ENCODE results near the gene CAMTA2. TPM values are rescaled to one million over a fixed set of nuclear protein-coding genes. Genes with fewer than 3 reads are reported as not detected.

The CAMTA2 gene
- total RNA-seq, 1 donor, result 19.2 TPM

- peaks cover 54% of the 10 kb centered on the region for H3K36me3 ChIP-seq (ENCODE audit: insufficient read depth, low read length)
- peaks cover 9% of the 10 kb centered on the region for H4K20me1 ChIP-seq (ENCODE audit: insufficient read depth, low read length)
- no peak overlapping the region for H3K27ac ChIP-seq (ENCODE audit: low read depth, low read length)
- H3K79me2 ChIP-seq (ENCODE audit: insufficient read depth, low read length), result no peaks in the 10 kb centered on the region
- no peaks in the 10 kb centered on the region for H3K27me3 ChIP-seq (ENCODE audit: insufficient read depth, low read length)
- no peak overlapping the region for H3K4me3 ChIP-seq (ENCODE audit: insufficient read depth, low read length)
- H3K4me1 ChIP-seq (ENCODE audit: insufficient read depth, low read length), result peaks cover 8% of the 10 kb centered on the region
- no peak overlapping the region for H3K4me2 ChIP-seq (ENCODE audit: insufficient read depth, low read length)
- TF ChIP-seq CTCF (IDR thresholded peaks at IDR 0.05; ENCODE audit: extremely low read depth, low read depth, low read length), result no peak
- peak; percentile 27 for DNase-seq (ENCODE audit: insufficient read length, low spot score, missing footprints)
- no peak overlapping the region for H2AFZ ChIP-seq (ENCODE audit: low read length)
- H3K9me3 ChIP-seq (ENCODE audit: low read depth, low read length), result no peaks in the 10 kb centered on the region
Measured at GRCh38 chr17:5022171-5022711, 34.8 kb upstream of the CAMTA2 start.

GRCh38 chr17:5020502-5021023 lies 33.1 kb upstream of the CAMTA2 start:
- Histone ChIP-seq H2AFZ (ENCODE audit: low read length) (no peak overlapping the region), H3K4me1 (ENCODE audit: insufficient read depth, low read length) (no peaks in the 10 kb centered on the region), H4K20me1 (ENCODE audit: insufficient read depth, low read length) (peaks cover 9% of the 10 kb centered on the region), H3K9me3 (ENCODE audit: low read depth, low read length) (no peaks in the 10 kb centered on the region), H3K4me3 (ENCODE audit: insufficient read depth, low read length) (no peak overlapping the region), H3K36me3 (ENCODE audit: insufficient read depth, low read length) (peaks cover 62% of the 10 kb centered on the region), H3K27me3 (ENCODE audit: insufficient read depth, low read length) (no peaks in the 10 kb centered on the region), H3K79me2 (ENCODE audit: insufficient read depth, low read length) (no peaks in the 10 kb centered on the region), H3K4me2 (ENCODE audit: insufficient read depth, low read length) (no peak overlapping the region), H3K27ac (ENCODE audit: low read depth, low read length) (no peak overlapping the region)
- no peak for TF ChIP-seq CTCF (IDR thresholded peaks at IDR 0.05; ENCODE audit: extremely low read depth, low read depth, low read length)
- peak; percentile 74 for DNase-seq (ENCODE audit: insufficient read length, low spot score, missing footprints)

- TF ChIP-seq CTCF (IDR thresholded peaks at IDR 0.05; ENCODE audit: extremely low read depth, low read depth, low read length), result no peak
- no peak overlapping the region for H3K27ac ChIP-seq (ENCODE audit: low read depth, low read length)
- H2AFZ ChIP-seq (ENCODE audit: low read length), result no peak overlapping the region
- H3K79me2 ChIP-seq (ENCODE audit: insufficient read depth, low read length), result no peaks in the 10 kb centered on the region
- no peaks in the 10 kb centered on the region for H3K9me3 ChIP-seq (ENCODE audit: low read depth, low read length)
- H3K4me2 ChIP-seq (ENCODE audit: insufficient read depth, low read length), result no peak overlapping the region
- H3K27me3 ChIP-seq (ENCODE audit: insufficient read depth, low read length), result no peaks in the 10 kb centered on the region
- peaks cover 71% of the 10 kb centered on the region for H3K36me3 ChIP-seq (ENCODE audit: insufficient read depth, low read length)
- no peaks in the 10 kb centered on the region for H3K4me1 ChIP-seq (ENCODE audit: insufficient read depth, low read length)
- peak; percentile 95 for DNase-seq (ENCODE audit: insufficient read length, low spot score, missing footprints)
- H4K20me1 ChIP-seq (ENCODE audit: insufficient read depth, low read length), result peaks cover 9% of the 10 kb centered on the region
- no peak overlapping the region for H3K4me3 ChIP-seq (ENCODE audit: insufficient read depth, low read length)
Measured at GRCh38 chr17:5019475-5019956, 32.0 kb upstream of the CAMTA2 start.

GRCh38 chr17:5014357-5014756 lies 26.9 kb upstream of the CAMTA2 start:
- H3K4me3 ChIP-seq (ENCODE audit: insufficient read depth, low read length), result no peak overlapping the region

More at GRCh38 chr17:5014357-5014756, 26.9 kb upstream of the CAMTA2 start:
- Histone ChIP-seq H3K36me3 (ENCODE audit: insufficient read depth, low read length) (peaks cover 64% of the 10 kb centered on the region), H3K27ac (ENCODE audit: low read depth, low read length) (no peak overlapping the region), H2AFZ (ENCODE audit: low read length) (no peak overlapping the region), H3K9me3 (ENCODE audit: low read depth, low read length) (no peaks in the 10 kb centered on the region), H3K4me1 (ENCODE audit: insufficient read depth, low read length) (peaks cover 9% of the 10 kb centered on the region), H3K4me2 (ENCODE audit: insufficient read depth, low read length) (no peak overlapping the region), H3K27me3 (ENCODE audit: insufficient read depth, low read length) (no peaks in the 10 kb centered on the region), H4K20me1 (ENCODE audit: insufficient read depth, low read length) (peaks cover 2% of the 10 kb centered on the region), H3K79me2 (ENCODE audit: insufficient read depth, low read length) (no peaks in the 10 kb centered on the region)
- TF ChIP-seq CTCF (IDR thresholded peaks at IDR 0.05; ENCODE audit: extremely low read depth, low read depth, low read length), result no peak
- no peak for DNase-seq (ENCODE audit: insufficient read length, low spot score, missing footprints)
